K562 (cell line): ENCODE data around the gene CTDSP1. TPM values are rescaled to one million over a fixed set of nuclear protein-coding genes. Genes with fewer than 3 reads are reported as not detected.

Source experiments
- ADNP ChIP-seq: fragments of 200-800 bp; sonication (Bioruptor generic); IDR thresholded peaks from 2 replicates; pipeline ENCODE4 v1.6.1; 2016; ENCODE audit warnings: missing genetic modification characterization, missing compliant biosample characterization
- CBFA2T3 ChIP-seq: fragments of 450-650 bp; IDR thresholded peaks from 2 replicates; pipeline ENCODE4 v1.6.1; 2017
- CEBPZ ChIP-seq: fragments of 150-350 bp; IDR thresholded peaks from 2 replicates; pipeline ENCODE4 v1.6.1; 2014; ENCODE audit warnings: low read depth, mild to moderate bottlenecking, low read length, borderline replicate concordance
- DIDO1 ChIP-seq: fragments of 450-650 bp; IDR thresholded peaks from 2 replicates; pipeline ENCODE4 v1.6.1; 2016; ENCODE audit warnings: low read depth, missing biosample characterization, missing genetic modification characterization
- DLX4 ChIP-seq: fragments of 250-450 bp; sonication (Bioruptor Pico); IDR thresholded peaks from 2 replicates; pipeline ENCODE4 v1.6.1; 2021; ENCODE audit warnings: mild to moderate bottlenecking
- GATAD2B ChIP-seq: fragments of 450-650 bp; IDR thresholded peaks from 2 replicates; pipeline ENCODE4 v1.6.1; 2017; ENCODE audit warnings: mild to moderate bottlenecking, borderline replicate concordance
- JUN ChIP-seq, 2 experiments: sonication (generic) in 1 of 2; formaldehyde crosslinking in 1 of 2; IDR thresholded peaks; 2 replicates each; pipeline versions ENCODE4 v1.6.1 to v1.8.0; 2012 to 2022; ENCODE audit warnings: borderline replicate concordance in 2 of 2, mild to moderate bottlenecking in 2 of 2, improper control_type of control experiment in 1 of 2, low read depth in 1 of 2, low read length in 1 of 2, missing genetic modification reagents in 1 of 2
- NKRF ChIP-seq: fragments of 450-650 bp; IDR thresholded peaks from 2 replicates; pipeline ENCODE4 v1.6.1; 2016; ENCODE audit warnings: borderline replicate concordance
- NR3C1 ChIP-seq: sonication (generic); formaldehyde crosslinking; IDR thresholded peaks from 2 replicates; pipeline ENCODE4 v1.8.1; 2022; ENCODE audit warnings: missing genetic modification reagents
- NRF1 ChIP-seq, 2 experiments: fragments of 450-650 bp; IDR thresholded peaks in 1 of 2; conservative IDR thresholded peaks in 1 of 2; 2 replicates each; pipeline ENCODE4 v1.6.1; 2014; ENCODE audit warnings: mild to moderate bottlenecking in 2 of 2
- NUFIP1 ChIP-seq: fragments of 450-650 bp; IDR thresholded peaks from 2 replicates; pipeline ENCODE4 v1.6.1; 2018; ENCODE audit not compliant: partially characterized antibody
- PREB ChIP-seq: sonication (generic); formaldehyde crosslinking; IDR thresholded peaks from 2 replicates; pipeline ENCODE4 v1.8.1; 2023; ENCODE audit warnings: mild to moderate bottlenecking, missing genetic modification reagents
- SIRT6 ChIP-seq: IDR thresholded peaks from one replicate; pipeline ENCODE4 v1.6.1; 2012; ENCODE audit warnings: low read depth, mild to moderate bottlenecking, control low read depth, inconsistent platforms, low read length, moderate library complexity
- SRF ChIP-seq, 2 experiments: fragments of 250-450, 450-650 bp in 1 of 2; sonication (Bioruptor Pico) in 1 of 2; sonication (generic) in 1 of 2; formaldehyde crosslinking; IDR thresholded peaks; 2 replicates each; pipeline versions ENCODE4 v1.5.0 to v1.5.1; 2020 to 2022; ENCODE audit warnings: mild to moderate bottlenecking in 1 of 2, missing genetic modification reagents in 1 of 2
- TAL1 ChIP-seq: fragments of 450-650 bp; IDR thresholded peaks from 2 replicates; pipeline ENCODE4 v1.6.1; 2016; ENCODE audit warnings: mild to moderate bottlenecking
- ZBTB34 ChIP-seq: fragments of 250-450 bp; sonication (Bioruptor Pico); IDR thresholded peaks from 2 replicates; pipeline ENCODE4 v1.8.0; 2021; ENCODE audit warnings: mild to moderate bottlenecking, moderate library complexity
- ZFP30 ChIP-seq: fragments of 250-450 bp; sonication (Bioruptor Pico); IDR thresholded peaks from 2 replicates; pipeline ENCODE4 v1.8.0; 2022; ENCODE audit warnings: moderate library complexity, mild to moderate bottlenecking, inconsistent platforms, borderline replicate concordance
- ZNF354B ChIP-seq: fragments of 250-450 bp; sonication (Bioruptor Pico); IDR thresholded peaks from 2 replicates; pipeline ENCODE4 v1.4.0; 2020
- ZNF77 ChIP-seq: fragments of 250-450 bp; sonication (Bioruptor Pico); IDR thresholded peaks from 2 replicates; pipeline ENCODE4 v1.5.0; 2020
- polyA plus RNA-seq, 8 experiments: library from polyadenylated mRNA; depleted of rRNA in 4 of 8; stranded (reverse) in 5 of 8; unstranded in 3 of 8; fragments of >200 nt; fragmentation: Nextera tagmentation in 2 of 8; fragmentation: Illumina TruSeq in 1 of 8; extraction: Ambion mirVana in 2 of 8; extraction: Trizol in 1 of 8; gene quantifications; 2 replicates each; pipeline versions ENCODE4 v1.2.1 to v1.2.3, GENCODE V29; 2011 to 2014; ENCODE audit warnings: inconsistent platforms in 1 of 8, missing spikeins in 1 of 8
- total RNA-seq, 7 experiments: library from RNA; depleted of rRNA in 6 of 7; stranded (reverse); fragments of >200 nt in 6 of 7; fragmentation: Illumina TruSeq in 2 of 7; extraction: Trizol in 2 of 7; gene quantifications; 2 replicates each; pipeline versions ENCODE4 v1.2.1 to v1.2.3, GENCODE V29; 2011 to 2021; ENCODE audit warnings: low replicate concordance in 1 of 7

The CTDSP1 gene
- total and polyA plus RNA-seq, 9 of the 15 experiments (the other 6 are each of a cell fraction or from before 2014, with no cell fraction given) = 2.4 to 74.8 (median 45.8) TPM

GRCh38 chr2:218406209-218406948 is 6.7 kb downstream of the CTDSP1 start (continued):
- TF ChIP-seq CEBPZ = no peak
- no peak for TF ChIP-seq ZFP30 (CRISPR knock-in tag)
- no peak for TF ChIP-seq NRF1 (conservative IDR thresholded peaks at IDR 0.05 in 1 of 2, IDR thresholded peaks at IDR 0.05 in 1 of 2)
- TF ChIP-seq DIDO1 = no peak
- no peak for TF ChIP-seq ZNF354B
- TF ChIP-seq ADNP (tag) = no peak
- no peak for TF ChIP-seq NR3C1
- no peak for TF ChIP-seq JUN (IDR thresholded peaks at IDR 0.05; ENCODE audit: borderline replicate concordance, low read depth, low read length)
- no peak for TF ChIP-seq JUN (CRISPR knock-in tag; IDR thresholded peaks at IDR 0.05; ENCODE audit: borderline replicate concordance)
- peak; percentile 32; the same call in 1 of the 2 replicates for TF ChIP-seq ZNF77 (CRISPR knock-in tag)
- TF ChIP-seq NKRF = no peak
- TF ChIP-seq TAL1 = no peak
- no peak for TF ChIP-seq PREB (CRISPR knock-in tag)
- TF ChIP-seq GATAD2B = peak; percentile 53; the same call in 1 of the 2 replicates
- TF ChIP-seq SIRT6 = no peak
- TF ChIP-seq DLX4 (CRISPR knock-in tag) = no peak
- TF ChIP-seq NUFIP1 = no peak
- no peak for TF ChIP-seq CBFA2T3
- TF ChIP-seq SRF (CRISPR knock-in tag; IDR thresholded peaks at IDR 0.05) = no peak
- no peak for TF ChIP-seq ZBTB34 (CRISPR knock-in tag)
